NCI-H2196 (cell line): ENCODE results near the gene REELD1.

Experiments
- DNase-seq: peaks from one replicate; lab custom pipeline; 2025; ENCODE audit not compliant: unreplicated experiment; lab: John Stamatoyannopoulos, UW

The REELD1 gene

DNA sequence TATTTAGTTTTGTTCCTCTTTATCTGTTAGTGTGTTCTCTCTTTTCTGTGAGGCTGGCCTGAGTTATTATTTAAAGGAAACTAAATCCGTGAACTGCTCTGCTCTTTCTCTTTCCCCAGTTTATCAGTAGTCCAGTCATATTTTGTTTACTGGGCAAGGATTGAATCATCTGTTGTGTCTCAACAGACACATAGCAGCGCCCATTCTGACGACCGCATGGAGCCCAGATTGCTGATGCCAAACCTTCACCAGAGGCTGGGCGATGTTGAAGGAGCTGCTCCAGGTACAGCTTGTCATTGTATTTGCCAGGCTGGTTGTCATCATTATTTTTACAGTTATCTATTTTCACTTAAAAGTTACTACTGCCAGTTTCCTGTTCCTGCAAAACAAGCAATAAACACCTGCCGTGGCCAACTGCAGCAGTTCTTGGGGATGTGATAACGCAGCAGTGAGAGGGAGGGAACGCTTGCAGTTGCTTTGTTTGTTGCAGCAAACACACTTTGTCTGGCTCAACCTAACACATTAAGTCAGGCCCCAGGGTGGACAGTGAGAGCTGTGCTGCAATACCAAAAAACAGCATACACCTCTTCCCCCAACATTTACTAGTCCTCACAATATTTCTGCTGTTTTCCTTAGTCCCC is 10.1 kb downstream of the REELD1 start:
- DNase-seq: no peak

DNA sequence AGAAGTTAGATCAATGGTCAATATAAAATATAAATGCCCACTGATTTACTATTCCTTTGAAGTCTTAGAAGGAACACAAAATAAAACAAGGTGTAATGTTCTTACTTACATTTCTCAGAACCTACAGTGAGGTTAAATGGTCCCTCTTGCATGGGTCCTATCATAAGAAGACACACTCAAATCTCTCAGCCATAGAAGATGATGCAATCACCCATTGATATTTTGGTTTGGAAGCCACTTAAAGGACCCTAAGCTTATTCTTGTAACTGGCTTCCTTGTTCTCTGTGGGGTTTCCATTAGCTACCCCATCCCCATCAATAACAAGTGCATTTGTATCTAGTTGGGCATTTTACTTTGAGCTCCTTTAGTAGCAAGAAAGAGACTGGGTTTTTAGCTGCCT is 15.1 kb downstream of the REELD1 start:
- DNase-seq: no peak

DNA sequence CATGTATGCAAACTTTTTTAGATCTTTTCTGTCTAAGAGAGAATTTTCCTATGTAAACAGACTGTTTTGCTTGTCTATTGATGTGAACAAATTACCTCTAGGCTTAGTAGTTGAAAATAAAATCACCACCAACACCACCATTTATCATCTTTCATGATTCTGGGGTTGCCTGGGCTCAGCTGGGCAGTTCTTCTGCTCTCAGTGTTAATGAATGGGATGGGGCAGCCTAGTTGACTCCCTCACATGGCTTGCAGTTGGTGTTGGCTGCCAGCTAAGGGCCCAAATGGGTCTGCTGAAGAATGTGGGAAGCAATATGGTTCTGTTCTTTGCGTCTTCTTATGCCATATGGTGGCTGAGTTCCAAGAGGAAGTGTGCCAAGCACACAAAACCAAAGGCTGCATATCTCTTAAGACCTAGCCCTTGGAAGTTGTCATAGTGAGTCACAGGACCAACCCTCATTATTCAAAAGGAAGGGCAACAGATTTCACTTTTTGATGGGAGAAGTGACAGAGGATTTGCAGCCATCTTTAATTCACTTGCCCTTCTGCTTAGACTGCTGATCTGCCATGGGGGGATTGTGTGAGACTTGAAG is 17.9 kb downstream of the REELD1 start:
- no peak for DNase-seq

DNA sequence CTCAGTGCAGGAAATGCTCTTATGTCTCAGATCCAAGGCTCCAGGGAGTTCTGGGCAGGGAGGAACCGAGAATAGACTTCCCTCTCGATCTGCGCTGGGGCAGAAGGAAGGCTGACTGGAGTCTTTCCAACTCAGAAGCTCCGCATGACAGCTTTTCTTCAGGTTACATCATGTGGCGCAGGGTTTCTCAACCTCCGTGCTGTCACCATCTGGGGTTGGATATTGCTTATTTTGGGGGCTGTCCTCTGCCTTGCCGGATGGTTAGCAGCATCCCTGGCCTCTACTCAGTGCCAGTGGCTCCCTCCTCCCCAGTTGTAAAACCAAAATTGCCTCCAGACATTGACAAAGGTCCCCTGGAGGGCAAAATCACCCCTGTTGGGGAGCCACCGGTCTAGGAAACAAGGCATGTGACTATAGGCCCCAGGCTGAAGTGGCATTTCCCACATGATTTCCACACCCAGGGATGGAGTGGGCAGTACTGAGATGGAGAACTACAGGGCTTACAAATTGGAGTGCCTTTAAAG is 21.4 kb downstream of the REELD1 start:
- DNase-seq: no peak

GRCh38 chr4:146236216-146236615 is 21.9 kb downstream of the REELD1 start:
- no peak for DNase-seq

GRCh38 chr4:146237092-146237491 is 22.8 kb downstream of the REELD1 start:
- DNase-seq: no peak

- no peak for DNase-seq
These were observed 23.8 kb downstream of the REELD1 start for GRCh38 chr4:146238107-146238506.

DNA sequence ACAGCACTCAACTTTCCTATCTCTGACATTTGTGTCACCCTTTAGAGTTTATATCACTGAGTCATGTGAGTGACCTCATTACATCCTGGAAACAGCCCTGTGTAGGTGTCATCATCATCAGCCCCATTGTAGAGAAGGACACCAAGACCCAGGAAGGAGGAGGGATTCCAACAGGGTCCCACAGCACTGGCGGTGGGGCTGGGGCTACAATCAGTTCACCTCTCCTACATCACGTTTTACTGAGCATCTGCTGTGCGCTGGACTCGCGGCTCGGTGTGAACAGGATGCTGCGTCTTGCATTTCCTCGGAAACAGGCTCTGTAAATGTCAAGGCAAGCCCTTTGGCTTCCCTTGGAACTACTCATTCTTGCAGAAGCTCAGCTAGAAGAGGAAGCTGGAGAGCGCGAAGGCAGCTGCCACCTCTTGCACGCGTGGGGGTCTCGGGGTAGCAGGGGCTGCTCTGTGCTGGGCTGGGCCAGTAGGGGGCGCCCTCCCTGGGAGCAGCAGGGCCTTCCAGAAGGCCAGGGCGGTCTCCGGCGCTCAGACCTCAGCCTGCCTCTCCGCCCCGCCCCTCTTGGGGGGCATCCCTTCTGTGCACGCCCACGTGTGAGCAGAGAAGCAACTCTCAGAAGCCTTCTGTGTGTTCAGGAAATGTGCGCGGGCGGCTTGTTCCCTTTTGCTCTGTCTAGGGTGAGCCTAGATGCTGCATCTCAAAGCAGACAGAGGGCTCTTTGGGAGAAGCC is 29.0 kb downstream of the REELD1 start:
- no peak for DNase-seq

GRCh38 chr4:146243883-146244277 is 29.5 kb downstream of the REELD1 start:
- DNase-seq: no peak

DNA sequence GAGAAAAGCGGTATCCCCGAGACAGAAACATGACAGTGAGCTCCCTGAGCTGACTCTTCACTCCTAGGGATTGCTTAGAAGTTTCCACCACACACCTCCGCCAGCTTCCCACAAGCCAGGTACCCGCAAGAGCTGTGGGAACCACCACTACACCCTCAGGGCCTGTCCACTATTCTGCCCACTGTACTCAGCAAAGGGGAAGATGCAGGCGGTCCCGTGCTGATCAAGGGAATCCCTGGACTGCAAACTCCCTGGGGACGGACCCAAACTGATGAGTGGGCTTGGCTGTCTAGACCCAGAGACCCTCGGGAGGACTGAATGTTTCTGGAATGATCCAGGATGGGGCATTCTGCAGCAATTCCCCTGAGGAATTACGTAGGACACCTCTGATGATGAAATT is 30.2 kb downstream of the REELD1 start:
- no peak for DNase-seq

GRCh38 chr4:146245246-146245645 is 30.9 kb downstream of the REELD1 start:
- DNase-seq: peak; percentile 23

- no peak for DNase-seq
These were observed 31.5 kb downstream of the REELD1 start for GRCh38 chr4:146245850-146246249.

- DNase-seq: no peak
These were observed 32.0 kb downstream of the REELD1 start for GRCh38 chr4:146246381-146246780.

GRCh38 chr4:146247356-146247755 is 33.0 kb downstream of the REELD1 start:
- DNase-seq: no peak

- DNase-seq: no peak
These were observed 38.8 kb downstream of the REELD1 start for GRCh38 chr4:146252969-146253611.

- no peak for DNase-seq
These were observed 41.1 kb downstream of the REELD1 start for GRCh38 chr4:146255463-146255862.

- no peak for DNase-seq
These were observed 41.5 kb downstream of the REELD1 start for GRCh38 chr4:146255874-146256273.

DNA sequence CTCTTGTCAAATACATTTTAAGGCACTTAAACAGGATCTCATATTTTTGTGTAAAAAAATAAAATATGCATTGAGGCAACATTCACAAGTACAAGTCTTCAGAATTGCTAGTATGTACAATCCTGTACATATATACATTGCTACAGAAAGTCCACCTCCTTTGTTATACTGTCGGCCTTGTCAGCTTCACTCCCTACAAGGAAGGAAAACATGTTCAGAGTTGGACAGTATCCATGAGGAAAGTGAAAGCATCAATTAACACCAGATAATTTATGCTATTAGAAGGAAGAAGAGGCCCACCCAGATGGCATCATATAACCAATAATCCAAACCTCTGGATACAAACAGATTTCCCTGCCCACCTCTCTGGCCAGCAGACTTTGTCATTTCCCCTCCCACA is 42.0 kb downstream of the REELD1 start:
- no peak for DNase-seq

- no peak for DNase-seq
These were observed 43.2 kb downstream of the REELD1 start for GRCh38 chr4:146257511-146257910.

DNA sequence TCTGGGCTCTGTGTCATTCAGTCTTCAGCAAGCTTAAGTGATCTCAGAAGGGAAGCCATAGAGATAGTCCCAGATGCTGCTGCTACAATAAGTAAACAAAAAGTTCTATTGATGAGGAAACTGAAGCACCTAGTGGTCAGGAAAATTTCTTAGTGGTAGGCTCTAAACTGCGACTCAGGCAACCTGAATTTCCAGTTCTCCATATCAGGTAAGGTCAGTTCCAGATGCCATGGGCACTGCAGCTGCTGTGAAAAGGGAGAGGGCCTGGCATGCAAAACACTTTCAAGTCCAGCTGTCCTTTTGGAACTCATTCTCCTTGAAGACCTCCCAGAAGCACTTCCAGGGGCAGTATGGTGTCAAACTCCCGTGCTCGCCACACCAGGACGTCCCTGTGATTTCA is 46.2 kb downstream of the REELD1 start:
- no peak for DNase-seq

- no peak for DNase-seq
These were observed 46.7 kb downstream of the REELD1 start for GRCh38 chr4:146261041-146261440.

- no peak for DNase-seq
These were observed 49.5 kb downstream of the REELD1 start for GRCh38 chr4:146263793-146264192.
